Measurements from ENCODE around the gene SOX15.

Gene SOX15

DNA sequence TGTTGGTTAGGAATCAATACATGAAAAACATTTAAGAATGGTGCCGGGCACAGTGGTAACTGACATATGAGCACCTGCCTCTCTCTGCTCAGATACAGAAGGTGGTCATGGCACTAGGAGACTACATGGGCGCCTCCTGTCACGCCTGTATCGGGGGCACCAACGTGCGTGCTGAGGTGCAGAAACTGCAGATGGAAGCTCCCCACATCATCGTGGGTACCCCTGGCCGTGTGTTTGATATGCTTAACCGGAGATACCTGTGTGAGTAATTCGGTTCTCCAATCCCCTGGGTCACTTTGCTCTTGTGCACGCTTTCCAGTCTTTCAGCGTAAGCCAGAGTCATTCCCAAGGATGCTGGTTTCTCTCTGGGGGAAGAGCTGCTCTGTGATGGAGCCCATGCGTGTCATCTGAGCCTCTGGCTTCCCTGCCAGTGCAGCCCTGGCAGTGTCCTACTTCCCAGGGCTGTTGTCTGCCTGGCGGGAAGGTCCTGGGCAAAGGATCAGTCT, 13.4 kb downstream of the SOX15 start:
- FAIRE-seq, result no peak

GRCh38 chr17:7575959-7576358, 13.9 kb downstream of the SOX15 start:
- no peak for FAIRE-seq

DNA sequence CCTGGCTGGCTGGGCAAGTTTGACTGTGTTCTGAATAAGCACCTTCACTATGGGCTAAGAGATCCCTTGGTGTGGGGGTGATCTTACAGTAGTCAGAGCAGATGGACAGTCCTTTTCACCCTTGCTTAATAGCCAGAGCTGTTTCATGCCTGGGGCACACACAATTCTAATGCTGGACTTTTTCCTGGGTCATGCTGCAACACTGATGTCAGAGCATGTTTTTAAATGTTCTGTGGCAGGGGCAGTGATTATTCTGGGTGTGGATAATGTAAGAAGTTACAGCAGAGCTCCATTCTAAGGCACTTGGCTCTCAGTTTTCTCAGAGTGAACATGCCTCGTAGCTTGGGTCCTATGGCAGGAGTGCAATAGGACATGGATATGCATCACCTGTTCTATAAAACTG, 14.4 kb downstream of the SOX15 start:
- no peak for FAIRE-seq

DNA sequence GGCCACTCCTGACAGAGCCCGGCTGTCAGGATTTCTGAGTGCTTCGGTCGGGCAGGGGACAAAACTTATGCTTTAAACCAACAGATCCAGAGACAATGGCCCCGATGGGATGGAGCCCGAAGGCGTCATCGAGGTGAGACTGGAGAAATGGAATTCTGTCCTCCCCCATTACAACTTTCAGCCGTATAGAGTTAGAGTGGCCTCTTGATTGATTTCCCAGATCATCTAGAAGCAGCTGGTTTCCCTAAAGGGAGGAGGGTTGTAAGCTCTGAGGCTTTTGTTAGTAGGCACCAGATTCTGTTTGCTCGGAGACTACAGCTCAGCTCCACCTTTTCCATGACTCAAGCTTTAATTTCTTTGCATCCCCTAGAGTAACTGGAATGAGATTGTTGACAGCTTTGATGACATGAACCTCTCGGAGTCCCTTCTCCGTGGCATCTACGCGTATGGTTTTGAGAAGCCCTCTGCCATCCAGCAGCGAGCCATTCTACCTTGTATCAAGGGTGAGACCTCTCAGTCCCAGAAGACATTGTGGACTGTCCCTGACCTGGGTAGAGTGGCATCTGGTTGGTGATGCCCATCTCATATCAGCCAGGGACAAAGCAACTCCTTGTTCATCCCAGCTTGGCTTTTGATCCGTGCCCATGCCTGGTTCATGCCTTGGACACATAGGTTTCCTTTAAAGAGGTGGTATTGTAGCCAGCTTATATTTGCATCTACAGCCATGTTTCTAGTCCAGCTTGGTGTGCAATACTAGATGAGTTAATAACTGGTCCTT, 15.5 kb downstream of the SOX15 start:
- FAIRE-seq, result no peak

GRCh38 chr17:7573324-7574080, 16.4 kb downstream of the SOX15 start:
- FAIRE-seq, result no peak

GRCh38 chr17:7572588-7573323, 17.1 kb downstream of the SOX15 start:
- FAIRE-seq, result peak; percentile 96

DNA sequence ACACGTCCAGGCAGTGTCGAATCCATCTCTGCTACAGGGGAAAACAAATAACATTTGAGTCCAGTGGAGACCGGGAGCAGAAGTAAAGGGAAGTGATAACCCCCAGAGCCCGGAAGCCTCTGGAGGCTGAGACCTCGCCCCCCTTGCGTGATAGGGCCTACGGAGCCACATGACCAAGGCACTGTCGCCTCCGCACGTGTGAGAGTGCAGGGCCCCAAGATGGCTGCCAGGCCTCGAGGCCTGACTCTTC, 17.6 kb downstream of the SOX15 start:
- FAIRE-seq, result no peak

- no peak for FAIRE-seq
Measured at GRCh38 chr17:7570351-7570750, 19.5 kb downstream of the SOX15 start.

GRCh38 chr17:7569571-7569970, 20.3 kb downstream of the SOX15 start:
- FAIRE-seq, result no peak

GRCh38 chr17:7563115-7563869, 26.6 kb downstream of the SOX15 start:
- no peak for FAIRE-seq

DNA sequence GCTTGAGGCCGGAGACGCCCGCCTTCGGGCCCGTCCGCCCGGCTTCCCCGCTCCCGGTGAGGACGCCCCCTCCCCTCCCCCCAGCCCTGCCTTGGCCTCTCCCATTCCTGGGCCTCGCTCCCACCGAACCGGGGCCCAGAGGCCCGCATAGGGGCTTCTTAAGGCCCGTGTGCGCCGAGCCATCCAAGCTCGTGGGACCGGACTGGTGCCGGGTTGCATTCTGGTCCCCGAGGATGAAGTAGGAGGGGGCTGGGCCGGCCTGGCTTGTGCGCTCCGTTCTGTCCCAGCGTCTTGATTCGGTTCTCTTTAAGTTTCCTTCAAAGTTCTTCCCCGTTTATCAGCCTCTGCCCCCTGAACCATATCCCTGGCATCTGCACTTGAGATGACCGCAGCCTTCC, 27.7 kb downstream of the SOX15 start:
- no peak for FAIRE-seq

- FAIRE-seq, result no peak
Measured at GRCh38 chr17:7561589-7562207, 28.2 kb downstream of the SOX15 start, which contains the start of gene SENP3. SENP3 (plus strand) TSS chr17:7561919; CDS start chr17:7563077, 1,158 bp downstream.

GRCh38 chr17:7561028-7561575, 28.8 kb downstream of the SOX15 start:
- FAIRE-seq, result no peak

GRCh38 chr17:7560172-7561027, 29.5 kb downstream of the SOX15 start:
- no peak for FAIRE-seq

GRCh38 chr17:7559320-7560171, 30.3 kb downstream of the SOX15 start:
- FAIRE-seq, result no peak

DNA sequence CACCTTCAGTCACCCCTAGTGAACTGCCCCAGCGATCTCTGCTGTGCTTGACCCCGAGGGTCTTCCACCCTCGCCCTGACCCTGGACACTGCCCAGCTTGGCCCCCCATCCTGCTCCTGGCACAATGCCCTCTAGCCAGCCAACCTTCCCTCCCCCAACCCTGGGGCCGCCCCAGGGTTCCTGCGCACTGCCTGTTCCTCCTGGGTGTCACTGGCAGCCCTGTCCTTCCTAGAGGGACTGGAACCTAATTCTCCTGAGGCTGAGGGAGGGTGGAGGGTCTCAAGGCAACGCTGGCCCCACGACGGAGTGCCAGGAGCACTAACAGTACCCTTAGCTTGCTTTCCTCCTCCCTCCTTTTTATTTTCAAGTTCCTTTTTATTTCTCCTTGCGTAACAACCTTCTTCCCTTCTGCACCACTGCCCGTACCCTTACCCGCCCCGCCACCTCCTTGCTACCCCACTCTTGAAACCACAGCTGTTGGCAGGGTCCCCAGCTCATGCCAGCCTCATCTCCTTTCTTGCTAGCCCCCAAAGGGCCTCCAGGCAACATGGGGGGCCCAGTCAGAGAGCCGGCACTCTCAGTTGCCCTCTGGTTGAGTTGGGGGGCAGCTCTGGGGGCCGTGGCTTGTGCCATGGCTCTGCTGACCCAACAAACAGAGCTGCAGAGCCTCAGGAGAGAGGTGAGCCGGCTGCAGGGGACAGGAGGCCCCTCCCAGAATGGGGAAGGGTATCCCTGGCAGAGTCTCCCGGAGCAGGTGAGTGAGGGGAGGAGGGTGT, 31.2 kb downstream of the SOX15 start, which contains the start of gene TNFSF13:
TNFSF13 (plus strand) TSS at position 207 of the 776 bp plus-strand sequence; CDS start at position 497, 290 bp downstream.
- FAIRE-seq, result no peak

- FAIRE-seq, result no peak
Measured at GRCh38 chr17:7557775-7558543, 31.9 kb downstream of the SOX15 start.

DNA sequence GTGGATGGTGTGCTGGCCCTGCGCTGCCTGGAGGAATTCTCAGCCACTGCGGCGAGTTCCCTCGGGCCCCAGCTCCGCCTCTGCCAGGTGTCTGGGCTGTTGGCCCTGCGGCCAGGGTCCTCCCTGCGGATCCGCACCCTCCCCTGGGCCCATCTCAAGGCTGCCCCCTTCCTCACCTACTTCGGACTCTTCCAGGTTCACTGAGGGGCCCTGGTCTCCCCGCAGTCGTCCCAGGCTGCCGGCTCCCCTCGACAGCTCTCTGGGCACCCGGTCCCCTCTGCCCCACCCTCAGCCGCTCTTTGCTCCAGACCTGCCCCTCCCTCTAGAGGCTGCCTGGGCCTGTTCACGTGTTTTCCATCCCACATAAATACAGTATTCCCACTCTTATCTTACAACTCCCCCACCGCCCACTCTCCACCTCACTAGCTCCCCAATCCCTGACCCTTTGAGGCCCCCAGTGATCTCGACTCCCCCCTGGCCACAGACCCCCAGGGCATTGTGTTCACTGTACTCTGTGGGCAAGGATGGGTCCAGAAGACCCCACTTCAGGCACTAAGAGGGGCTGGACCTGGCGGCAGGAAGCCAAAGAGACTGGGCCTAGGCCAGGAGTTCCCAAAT, 32.6 kb downstream of the SOX15 start:
- FAIRE-seq, result no peak

Measured in colon (tissue), 2 donors.